Natural killer cell (primary cell): ENCODE data around the gene AP2B1. TPM values are rescaled to one million over a fixed set of nuclear protein-coding genes. Genes with fewer than 3 reads are reported as not detected.
A peak's percentile ranks its signal among the peaks of the same experiment; 100 is the strongest.
"Not testable (repeated sequence)": the region's sequence is repeated elsewhere in the genome, so short reads cannot be mapped to it uniquely, and the experiment has no call there.

Experiments
- ATAC-seq, 3 donors: fragments of 150-1000 bp in 2 of 3; fragments of 200-7000 bp in 1 of 3; cut with Tn5 transposase; 1 replicate in 1 of 3; 2 replicates in 2 of 3; pipeline ENCODE4 v1.10.0; 2021; ENCODE audit warnings: mild to moderate bottlenecking in 2 of 3, moderate library complexity in 2 of 3
- DNase-seq, 2 donors: peaks; one replicate each; pipeline versions ENCODE4 v3.0.0 to v3.0.0-alpha.2; 2013 to 2021; ENCODE audit warnings: mixed read lengths in 1 of 2
- H3K27ac ChIP-seq: one replicate; pipeline ENCODE4 v1.5.1; 2013; ENCODE audit warnings: mild to moderate bottlenecking, low read length
- H3K27me3 ChIP-seq: one replicate; pipeline ENCODE4 v1.6.1; 2013; ENCODE audit warnings: low read length; ENCODE audit not compliant: control insufficient read depth, insufficient read depth
- H3K36me3 ChIP-seq: one replicate; pipeline ENCODE4 v1.6.1; 2013; ENCODE audit warnings: low read length; ENCODE audit not compliant: control insufficient read depth, insufficient read depth
- H3K4me1 ChIP-seq: one replicate; pipeline ENCODE4 v1.6.1; 2013; ENCODE audit warnings: low read length; ENCODE audit not compliant: control insufficient read depth, insufficient read depth
- H3K4me3 ChIP-seq: one replicate; pipeline ENCODE4 v1.5.1; 2013; ENCODE audit warnings: low read length
- H3K9me3 ChIP-seq: one replicate; pipeline ENCODE4 v1.6.1; 2013; ENCODE audit warnings: low read length; ENCODE audit not compliant: control insufficient read depth, insufficient read depth
- H3K27ac Mint-ChIP-seq, 2 donors: one replicate each; pipeline ENCODE4 v1.8.0; 2022; ENCODE audit warnings: mild to moderate bottlenecking in 2 of 2, mixed read lengths in 2 of 2, moderate library complexity in 1 of 2
- H3K27me3 Mint-ChIP-seq, 2 donors: one replicate each; pipeline ENCODE4 v1.8.0; 2022; ENCODE audit warnings: low read depth in 2 of 2, mixed read lengths in 2 of 2
- H3K36me3 Mint-ChIP-seq: one replicate; pipeline ENCODE4 v1.8.0; 2022; ENCODE audit warnings: mixed read lengths
- H3K4me1 Mint-ChIP-seq, 2 donors: one replicate each; pipeline ENCODE4 v1.8.0; 2022; ENCODE audit warnings: mixed read lengths in 2 of 2
- H3K4me3 Mint-ChIP-seq: one replicate; pipeline ENCODE4 v1.8.0; 2022; ENCODE audit warnings: mild to moderate bottlenecking, moderate library complexity, mixed read lengths
- H3K9me3 Mint-ChIP-seq, 2 donors: one replicate each; pipeline ENCODE4 v1.8.0; 2022; ENCODE audit warnings: mixed read lengths in 2 of 2
- CTCF ChIP-seq: fragments of 200-600 bp; IDR thresholded peaks from one replicate; pipeline ENCODE4 v1.8.0; 2022; ENCODE audit warnings: antibody characterized with exemption
- WGBS: methylation state at CpG from one replicate; pipeline ENCODE4 v1.1.7; 2013; ENCODE audit warnings: missing lambda C conversion rate; ENCODE audit not compliant: insufficient coverage; 5-methylcytosine and 5-hydroxymethylcytosine counted together
- intact Hi-C: fragments of 100-400 bp; cut with micrococcal nuclease; formaldehyde crosslinking; loops from one replicate; pipeline ENCODE4 v1.14.2; 2022
- total RNA-seq, 4 donors: library from RNA; stranded (reverse); fragments of 120-200 nt in 1 of 4; gene quantifications; one replicate each; pipeline versions ENCODE4 v1.2.3 to v1.2.4, GENCODE V29; 2013 to 2022

The AP2B1 gene
- total RNA-seq, 3 donors from 2014 or later (not counting 1 experiment from before 2014, with no cell fraction given), result 111 to 148 (median 139) TPM

DNA sequence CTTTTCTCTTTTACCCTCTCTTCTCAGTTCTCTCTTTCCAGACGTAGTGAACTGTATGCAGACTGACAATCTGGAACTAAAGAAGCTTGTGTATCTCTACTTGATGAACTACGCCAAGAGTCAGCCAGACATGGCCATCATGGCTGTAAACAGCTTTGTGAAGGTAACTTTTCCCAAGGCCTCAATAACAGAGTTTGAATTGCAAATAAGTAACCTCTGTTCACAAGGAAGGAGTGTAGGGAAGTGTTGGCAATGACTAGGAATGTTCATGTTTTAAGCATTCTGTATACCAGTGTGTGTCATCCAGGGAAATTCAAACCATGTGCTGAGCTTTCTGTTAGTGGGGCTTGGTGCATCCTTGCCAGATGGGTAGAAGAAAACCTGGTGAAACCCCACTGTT lies 18.6 kb downstream of the AP2B1 start:
- Mint-ChIP-seq H3K4me1 (no peaks in the 10 kb centered on the region), H3K36me3 (no peaks in the 10 kb centered on the region), H3K9me3 (no peaks in the 10 kb centered on the region), H3K27me3 (no peaks in the 10 kb centered on the region), H3K4me3 (no peak overlapping the region), H3K27ac (peak overlapping the region in 1 of 2 donors; percentile 53)
- Histone ChIP-seq H3K27me3 (no peaks in the 10 kb centered on the region), H3K4me1 (no peaks in the 10 kb centered on the region), H3K27ac (no peak overlapping the region), H3K9me3 (no peaks in the 10 kb centered on the region), H3K4me3 (no peak overlapping the region), H3K36me3 (peaks cover 75% of the 10 kb centered on the region)
- ATAC-seq (no peak), DNase-seq (no peak)
- intact Hi-C loops, result no loop called here
- WGBS, result 96% methylated on average over 2 of the region's 2 CpGs
- TF ChIP-seq CTCF, result no peak

- Mint-ChIP-seq H3K36me3 (no peaks in the 10 kb centered on the region), H3K27ac (no peak overlapping the region), H3K27me3 (no peaks in the 10 kb centered on the region), H3K9me3 (no peaks in the 10 kb centered on the region), H3K4me1 (no peaks in the 10 kb centered on the region), H3K4me3 (no peak overlapping the region)
- TF ChIP-seq CTCF, result no peak
- Histone ChIP-seq H3K27me3 (no peaks in the 10 kb centered on the region), H3K9me3 (no peaks in the 10 kb centered on the region), H3K27ac (no peak overlapping the region), H3K36me3 (peaks cover 75% of the 10 kb centered on the region), H3K4me3 (no peak overlapping the region), H3K4me1 (no peaks in the 10 kb centered on the region)
- intact Hi-C loops, result no loop called here
- ATAC-seq (no peak), DNase-seq (no peak)
- 95% methylated on average over 3 of the region's 3 CpGs for WGBS
Measured at GRCh38 chr17:35607239-35607847, 20.2 kb downstream of the AP2B1 start.

GRCh38 chr17:35609831-35610230 lies 22.7 kb downstream of the AP2B1 start:
- 99% methylated on average over 4 of the region's 4 CpGs for WGBS
- no peaks in the 10 kb centered on the region for H3K36me3 Mint-ChIP-seq
- H3K27me3 ChIP-seq, result no peaks in the 10 kb centered on the region
- TF ChIP-seq CTCF, result no peak
- no peaks in the 10 kb centered on the region for H3K27me3 Mint-ChIP-seq
- no peaks in the 10 kb centered on the region for H3K4me1 ChIP-seq
- H3K27ac ChIP-seq, result no peak overlapping the region
- H3K36me3 ChIP-seq, result peaks cover 65% of the 10 kb centered on the region
- H3K9me3 Mint-ChIP-seq, result no peaks in the 10 kb centered on the region
- H3K4me3 Mint-ChIP-seq, result no peak overlapping the region
- DNase-seq (no peak), ATAC-seq (no peak)
- intact Hi-C loops, result no loop called here
- H3K4me1 Mint-ChIP-seq, result no peaks in the 10 kb centered on the region
- no peak overlapping the region for H3K4me3 ChIP-seq
- H3K27ac Mint-ChIP-seq, result no peak overlapping the region
- no peaks in the 10 kb centered on the region for H3K9me3 ChIP-seq

DNA sequence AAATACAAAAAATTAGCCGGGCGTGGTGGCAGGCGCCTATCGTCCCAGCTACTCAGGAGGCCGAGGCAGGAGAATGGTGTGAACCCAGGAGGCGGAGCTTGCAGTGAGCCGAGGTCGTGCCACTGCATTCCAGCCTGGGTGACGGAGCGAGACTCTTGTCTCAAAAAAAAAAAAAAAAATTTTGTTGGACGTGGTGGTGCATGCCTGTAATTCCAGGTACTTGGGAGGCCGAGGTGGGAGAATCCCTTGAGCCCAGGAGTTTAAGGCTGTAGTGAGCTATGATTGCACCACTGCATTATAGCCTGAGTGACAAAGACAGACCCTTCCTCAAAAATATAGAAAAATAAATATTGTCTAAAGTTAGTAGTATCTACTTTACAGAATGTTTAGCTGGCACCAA lies 23.6 kb downstream of the AP2B1 start:
- intact Hi-C loops, result not testable (repeated sequence)
- 96% methylated on average over 12 of the region's 12 CpGs for WGBS
- H3K36me3 ChIP-seq, result peaks cover 66% of the 10 kb centered on the region

More for the DNA sequence above, 23.6 kb downstream of the AP2B1 start:
- H3K9me3 Mint-ChIP-seq, H3K27me3 Mint-ChIP-seq, H3K27me3 ChIP-seq, H3K4me3 Mint-ChIP-seq, H3K27ac ChIP-seq, H3K4me3 ChIP-seq, DNase-seq, H3K9me3 ChIP-seq, H3K4me1 ChIP-seq, ATAC-seq, H3K27ac Mint-ChIP-seq, H3K36me3 Mint-ChIP-seq, H3K4me1 Mint-ChIP-seq: not testable (repeated sequence)
